ENCODE measurements around the gene KIF4A.

The KIF4A gene

GRCh38 chrX:70424801-70425200, 134.9 kb downstream of the KIF4A start:
- Histone ChIP-seq H3K4me3 (ENCODE audit: low read length) (no peak overlapping the region), H3K27me3 (ENCODE audit: insufficient read depth, low read length) (no peaks in the 10 kb centered on the region), H2AFZ (ENCODE audit: low read depth, low read length) (no peak overlapping the region), H3K36me3 (ENCODE audit: insufficient read depth, low read length) (peaks cover 11% of the 10 kb centered on the region), H3K9me3 (ENCODE audit: low read length) (no peaks in the 10 kb centered on the region), H3K4me1 (ENCODE audit: insufficient read depth, low read length) (peaks cover 35% of the 10 kb centered on the region)

DNA sequence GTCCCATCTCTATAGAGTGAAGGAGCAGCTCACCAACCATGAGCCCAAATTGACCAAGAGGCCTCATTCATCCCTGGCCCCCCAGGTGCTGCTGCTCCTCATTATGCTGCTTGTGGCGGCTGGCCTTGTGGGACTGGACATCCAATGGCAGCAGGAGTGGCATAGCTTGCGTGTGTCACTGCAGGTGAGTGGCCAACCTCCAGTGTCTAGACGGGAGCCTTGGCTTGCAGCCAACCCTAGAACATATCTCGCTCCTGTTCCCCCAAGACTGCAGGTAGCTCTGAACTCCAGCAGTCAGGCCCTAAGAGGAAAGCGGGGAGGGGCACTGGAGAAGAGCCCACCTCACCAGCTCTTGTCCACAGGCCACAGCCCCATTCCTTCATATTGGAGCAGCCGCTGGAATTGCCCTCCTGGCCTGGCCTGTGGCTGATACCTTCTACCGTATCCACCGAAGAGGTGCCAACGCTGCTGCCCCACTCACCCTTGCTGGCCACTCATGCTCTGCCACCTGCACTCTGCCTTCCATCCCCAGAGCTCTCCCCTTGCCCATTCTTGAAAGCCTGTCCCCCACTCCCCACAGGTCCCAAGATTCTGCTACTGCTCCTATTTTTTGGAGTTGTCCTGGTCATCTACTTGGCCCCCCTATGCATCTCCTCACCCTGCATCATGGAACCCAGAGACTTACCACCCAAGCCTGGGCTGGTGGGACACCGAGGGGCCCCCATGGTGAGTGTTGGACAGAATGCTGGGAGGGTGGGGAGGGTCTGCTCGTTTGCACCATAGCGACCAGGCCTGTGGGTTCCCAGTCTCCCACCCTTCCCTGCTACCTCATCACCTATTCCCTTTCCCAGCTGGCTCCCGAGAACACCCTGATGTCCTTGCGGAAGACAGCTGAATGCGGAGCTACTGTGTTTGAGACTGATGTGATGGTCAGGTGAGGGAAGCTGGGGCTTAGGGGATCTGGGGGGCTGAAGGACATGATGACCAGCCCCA, 136.7 kb downstream of the KIF4A start:
- H3K9me3 ChIP-seq (ENCODE audit: low read length): no peaks in the 10 kb centered on the region
- no peak overlapping the region for H2AFZ ChIP-seq (ENCODE audit: low read depth, low read length)
- H3K4me1 ChIP-seq (ENCODE audit: insufficient read depth, low read length): peaks cover 25% of the 10 kb centered on the region
- H3K27me3 ChIP-seq (ENCODE audit: insufficient read depth, low read length): no peaks in the 10 kb centered on the region
- peaks cover 11% of the 10 kb centered on the region for H3K36me3 ChIP-seq (ENCODE audit: insufficient read depth, low read length)
- no peak overlapping the region for H3K4me3 ChIP-seq (ENCODE audit: low read length)

DNA sequence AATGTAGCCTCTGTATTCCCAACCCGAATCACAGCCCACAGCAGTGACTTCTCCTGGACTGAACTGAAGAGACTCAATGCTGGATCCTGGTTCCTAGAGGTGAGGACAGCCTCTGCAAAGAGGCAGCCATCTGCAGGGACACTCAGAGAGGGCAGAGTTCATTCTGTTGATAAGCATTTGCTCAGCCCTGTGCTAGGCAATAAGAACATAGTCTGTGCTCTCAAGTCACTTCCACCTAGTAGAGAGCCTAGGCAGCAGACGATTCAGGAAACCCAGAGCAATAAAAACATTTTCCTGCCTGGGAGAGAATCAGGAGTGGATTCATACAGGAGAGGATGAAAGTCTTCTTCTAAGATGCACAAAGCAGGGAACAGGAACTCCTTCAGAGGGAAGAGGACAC, 137.5 kb downstream of the KIF4A start:
- Histone ChIP-seq H3K4me3 (ENCODE audit: low read length) (no peak overlapping the region), H3K27me3 (ENCODE audit: insufficient read depth, low read length) (no peaks in the 10 kb centered on the region), H3K36me3 (ENCODE audit: insufficient read depth, low read length) (peaks cover 11% of the 10 kb centered on the region), H2AFZ (ENCODE audit: low read depth, low read length) (no peak overlapping the region), H3K4me1 (ENCODE audit: insufficient read depth, low read length) (peaks cover 20% of the 10 kb centered on the region), H3K9me3 (ENCODE audit: low read length) (no peaks in the 10 kb centered on the region)

DNA sequence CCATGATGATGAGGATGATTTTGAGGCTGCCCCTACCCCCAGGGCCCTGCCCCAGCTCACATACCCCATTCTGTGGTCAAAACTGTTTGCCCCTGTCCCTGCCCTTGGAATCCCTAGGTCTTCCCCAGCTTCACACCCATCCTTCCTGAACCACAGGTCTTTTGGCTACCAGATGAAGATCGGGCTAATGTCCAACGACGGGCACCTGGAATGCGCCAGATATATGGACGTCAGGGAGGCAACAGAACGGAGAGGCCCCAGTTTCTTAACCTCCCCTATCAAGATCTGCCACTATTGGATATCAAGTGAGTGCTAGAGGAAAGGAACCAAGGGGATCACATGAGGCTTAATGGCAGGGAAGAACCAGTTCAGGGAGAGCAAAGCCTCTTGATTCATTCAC, 139.9 kb downstream of the KIF4A start:
- H3K36me3 ChIP-seq (ENCODE audit: insufficient read depth, low read length): peaks cover 11% of the 10 kb centered on the region
- H3K4me1 ChIP-seq (ENCODE audit: insufficient read depth, low read length): peaks cover 3% of the 10 kb centered on the region
- no peaks in the 10 kb centered on the region for H3K27me3 ChIP-seq (ENCODE audit: insufficient read depth, low read length)
- no peak overlapping the region for H3K4me3 ChIP-seq (ENCODE audit: low read length)
- H3K9me3 ChIP-seq (ENCODE audit: low read length): no peaks in the 10 kb centered on the region
- H2AFZ ChIP-seq (ENCODE audit: low read depth, low read length): no peak overlapping the region

DNA sequence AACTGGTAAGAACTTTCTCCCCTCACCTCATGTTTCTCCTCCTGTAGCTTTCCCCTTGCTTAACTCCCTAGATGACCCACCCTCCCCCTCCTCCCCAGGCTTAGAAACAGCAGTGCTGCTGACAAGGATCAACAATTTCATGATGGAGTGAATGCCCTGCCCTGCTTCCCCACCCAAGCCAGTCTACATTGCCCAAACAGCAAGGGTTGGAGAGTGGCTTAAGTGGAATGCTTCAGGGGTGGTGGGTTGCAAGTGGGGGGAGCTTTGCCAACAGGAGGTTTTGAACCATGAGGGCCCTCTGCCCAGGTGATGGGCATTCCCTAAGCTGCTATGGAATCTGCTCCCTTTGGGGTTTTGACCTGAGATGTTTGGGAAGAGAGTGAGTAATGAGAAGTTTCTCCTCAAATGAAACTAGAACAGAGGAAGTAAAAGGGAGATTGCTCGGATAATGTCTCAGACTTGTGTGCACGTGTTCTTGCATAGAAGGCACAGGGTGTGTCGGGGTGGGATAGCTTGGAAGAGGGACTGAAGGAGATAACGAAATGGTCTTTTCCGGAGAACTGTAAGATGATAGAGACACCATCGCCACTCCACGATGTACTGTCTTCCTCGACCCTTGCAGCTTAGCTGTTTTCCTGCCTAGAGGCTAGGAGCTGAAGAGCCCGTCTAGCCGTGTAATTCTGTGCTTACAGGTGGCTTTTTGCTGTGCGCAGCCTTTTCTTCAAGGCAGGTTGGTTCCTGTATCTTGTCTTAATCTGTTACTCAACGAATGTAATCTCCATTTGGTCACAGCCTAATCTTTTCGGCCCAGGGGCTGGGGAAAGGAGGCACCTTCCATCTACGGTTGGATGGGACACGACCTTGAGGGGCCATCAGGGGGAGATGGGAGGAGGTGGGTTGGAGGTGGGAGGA, 143.3 kb downstream of the KIF4A start:
- Histone ChIP-seq H3K36me3 (ENCODE audit: insufficient read depth, low read length) (no peaks in the 10 kb centered on the region), H3K4me3 (ENCODE audit: low read length) (no peak overlapping the region), H3K27me3 (ENCODE audit: insufficient read depth, low read length) (no peaks in the 10 kb centered on the region), H2AFZ (ENCODE audit: low read depth, low read length) (no peak overlapping the region), H3K4me1 (ENCODE audit: insufficient read depth, low read length) (peaks cover 17% of the 10 kb centered on the region), H3K9me3 (ENCODE audit: low read length) (no peaks in the 10 kb centered on the region)

DNA sequence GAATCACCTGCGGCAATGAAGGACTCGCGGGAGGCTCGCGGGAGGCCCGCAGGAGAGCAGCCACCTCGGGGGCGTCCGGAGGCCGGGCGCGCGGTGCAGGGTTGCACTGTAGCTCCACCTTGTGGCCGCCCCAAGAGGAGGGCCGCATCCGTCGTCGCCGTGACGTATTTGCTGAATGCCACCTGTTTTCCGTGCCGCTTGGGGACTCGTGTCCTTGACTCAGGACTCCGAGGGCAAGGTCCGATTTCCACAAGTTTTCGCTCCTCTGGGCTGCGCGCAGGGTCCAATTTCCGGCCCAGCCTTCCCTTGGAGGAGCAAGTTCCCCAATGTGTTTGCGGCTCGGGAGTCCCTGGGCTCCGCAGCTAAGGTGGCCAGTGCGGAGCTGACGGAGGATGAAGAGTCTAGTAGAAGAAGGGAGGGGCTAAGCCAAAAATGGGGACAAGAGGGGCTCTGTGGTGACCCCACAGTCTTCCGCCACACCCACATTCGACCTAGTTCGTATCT, 144.0 kb downstream of the KIF4A start:
- peaks cover 17% of the 10 kb centered on the region for H3K4me1 ChIP-seq (ENCODE audit: insufficient read depth, low read length)
- no peaks in the 10 kb centered on the region for H3K9me3 ChIP-seq (ENCODE audit: low read length)
- H2AFZ ChIP-seq (ENCODE audit: low read depth, low read length): no peak overlapping the region
- H3K27me3 ChIP-seq (ENCODE audit: insufficient read depth, low read length): no peaks in the 10 kb centered on the region
- no peaks in the 10 kb centered on the region for H3K36me3 ChIP-seq (ENCODE audit: insufficient read depth, low read length)
- H3K4me3 ChIP-seq (ENCODE audit: low read length): peak overlapping the region; percentile 54

DNA sequence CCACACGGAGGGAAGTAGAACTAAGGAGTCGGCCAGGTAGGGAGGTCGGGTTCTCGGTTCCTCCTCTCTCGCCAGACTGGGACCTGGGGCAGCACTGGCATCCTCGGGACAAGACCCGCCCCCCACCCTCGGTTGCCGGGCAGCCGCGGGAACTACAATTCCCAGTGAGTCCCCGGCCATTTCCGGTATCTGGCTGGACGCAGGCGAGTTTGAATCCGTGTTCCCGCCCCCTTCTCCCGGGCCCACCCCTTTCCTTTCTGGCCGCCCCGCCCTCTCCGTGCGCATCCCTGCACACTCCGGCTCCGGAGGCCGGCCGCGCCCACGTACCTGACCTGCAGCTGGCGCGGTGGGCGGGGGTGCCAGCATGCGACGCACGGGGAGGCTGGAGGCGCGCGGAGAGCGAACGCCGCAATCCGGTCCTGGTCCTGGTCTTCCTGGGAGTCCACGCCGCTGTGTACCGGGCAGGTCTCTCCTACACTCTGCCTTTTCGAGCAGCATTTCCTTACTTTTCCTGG, 144.5 kb downstream of the KIF4A start:
- Histone ChIP-seq H3K27me3 (ENCODE audit: insufficient read depth, low read length) (no peaks in the 10 kb centered on the region), H3K36me3 (ENCODE audit: insufficient read depth, low read length) (no peaks in the 10 kb centered on the region)

DNA sequence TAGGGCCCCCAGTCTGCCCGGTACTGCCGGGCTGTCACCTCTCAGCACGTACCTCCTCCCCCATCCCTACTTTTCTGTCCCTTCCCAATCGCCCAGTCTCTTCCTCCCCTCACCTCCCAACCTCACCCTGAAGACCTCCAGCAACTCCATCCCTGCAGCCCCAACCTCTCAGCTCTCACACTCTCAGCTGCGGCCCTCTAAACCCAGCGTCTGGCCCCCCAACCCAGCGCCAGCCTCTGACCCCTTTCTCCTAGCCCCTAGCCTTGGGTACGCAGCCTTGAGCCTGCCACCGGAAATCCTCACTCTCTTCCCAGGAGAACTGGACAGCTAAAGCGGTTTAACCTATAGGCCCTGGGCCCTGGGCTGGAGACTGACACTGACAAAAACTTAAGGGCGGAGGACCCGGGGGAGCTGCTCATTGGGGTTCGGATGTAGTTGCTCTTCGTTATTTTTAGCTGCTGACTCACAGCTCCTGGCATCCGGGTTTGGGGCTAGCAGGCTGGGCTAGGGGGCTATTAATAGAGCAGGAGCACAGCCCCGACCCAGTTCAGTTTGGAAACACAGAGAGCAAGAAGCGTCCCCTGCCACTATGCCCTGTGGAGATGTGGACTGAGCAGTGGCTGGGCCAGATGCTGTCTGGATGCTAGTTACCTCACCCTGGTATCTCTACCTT, 145.1 kb downstream of the KIF4A start:
- Histone ChIP-seq H3K9me3 (ENCODE audit: low read length) (no peaks in the 10 kb centered on the region), H3K36me3 (ENCODE audit: insufficient read depth, low read length) (no peaks in the 10 kb centered on the region), H3K4me3 (ENCODE audit: low read length) (peak overlapping the region; percentile 54), H3K27me3 (ENCODE audit: insufficient read depth, low read length) (no peaks in the 10 kb centered on the region), H3K4me1 (ENCODE audit: insufficient read depth, low read length) (peaks cover 17% of the 10 kb centered on the region), H2AFZ (ENCODE audit: low read depth, low read length) (no peak overlapping the region)

More for the DNA sequence above, 144.5 kb downstream of the KIF4A start:
- Histone ChIP-seq H3K4me1 (ENCODE audit: insufficient read depth, low read length) (peaks cover 17% of the 10 kb centered on the region), H3K4me3 (ENCODE audit: low read length) (peak overlapping the region; percentile 54), H3K9me3 (ENCODE audit: low read length) (no peaks in the 10 kb centered on the region), H2AFZ (ENCODE audit: low read depth, low read length) (no peak overlapping the region)

DNA sequence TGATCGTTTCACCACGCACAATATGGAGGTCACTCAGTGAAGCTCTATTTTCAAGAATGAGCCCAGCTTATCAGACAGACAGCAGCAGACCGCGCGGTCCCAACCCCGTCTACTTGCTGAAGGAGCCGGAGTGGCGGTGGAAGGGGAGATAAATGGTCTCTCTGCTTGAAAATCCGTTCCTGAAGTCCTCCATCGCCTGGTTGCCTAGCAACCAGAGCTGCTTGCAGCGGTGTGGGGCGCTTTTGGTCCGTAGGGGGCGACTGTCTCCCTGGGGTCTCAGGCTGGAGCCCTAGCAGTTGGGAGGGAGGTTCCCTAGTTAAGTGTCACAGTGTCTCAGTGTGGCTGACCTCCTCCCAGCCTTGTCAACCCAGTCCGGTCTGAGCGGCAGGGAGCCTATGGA, 146.4 kb downstream of the KIF4A start:
- Histone ChIP-seq H2AFZ (ENCODE audit: low read depth, low read length) (peak overlapping the region; percentile 2), H3K4me1 (ENCODE audit: insufficient read depth, low read length) (peaks cover 17% of the 10 kb centered on the region), H3K27me3 (ENCODE audit: insufficient read depth, low read length) (no peaks in the 10 kb centered on the region), H3K36me3 (ENCODE audit: insufficient read depth, low read length) (no peaks in the 10 kb centered on the region), H3K9me3 (ENCODE audit: low read length) (no peaks in the 10 kb centered on the region), H3K4me3 (ENCODE audit: low read length) (no peak overlapping the region)

GRCh38 chrX:70437011-70437410, 147.1 kb downstream of the KIF4A start:
- no peak overlapping the region for H3K4me3 ChIP-seq (ENCODE audit: low read length)
- H3K36me3 ChIP-seq (ENCODE audit: insufficient read depth, low read length): no peaks in the 10 kb centered on the region
- H3K9me3 ChIP-seq (ENCODE audit: low read length): no peaks in the 10 kb centered on the region
- H2AFZ ChIP-seq (ENCODE audit: low read depth, low read length): no peak overlapping the region
- H3K4me1 ChIP-seq (ENCODE audit: insufficient read depth, low read length): peaks cover 17% of the 10 kb centered on the region
- no peaks in the 10 kb centered on the region for H3K27me3 ChIP-seq (ENCODE audit: insufficient read depth, low read length)

DNA sequence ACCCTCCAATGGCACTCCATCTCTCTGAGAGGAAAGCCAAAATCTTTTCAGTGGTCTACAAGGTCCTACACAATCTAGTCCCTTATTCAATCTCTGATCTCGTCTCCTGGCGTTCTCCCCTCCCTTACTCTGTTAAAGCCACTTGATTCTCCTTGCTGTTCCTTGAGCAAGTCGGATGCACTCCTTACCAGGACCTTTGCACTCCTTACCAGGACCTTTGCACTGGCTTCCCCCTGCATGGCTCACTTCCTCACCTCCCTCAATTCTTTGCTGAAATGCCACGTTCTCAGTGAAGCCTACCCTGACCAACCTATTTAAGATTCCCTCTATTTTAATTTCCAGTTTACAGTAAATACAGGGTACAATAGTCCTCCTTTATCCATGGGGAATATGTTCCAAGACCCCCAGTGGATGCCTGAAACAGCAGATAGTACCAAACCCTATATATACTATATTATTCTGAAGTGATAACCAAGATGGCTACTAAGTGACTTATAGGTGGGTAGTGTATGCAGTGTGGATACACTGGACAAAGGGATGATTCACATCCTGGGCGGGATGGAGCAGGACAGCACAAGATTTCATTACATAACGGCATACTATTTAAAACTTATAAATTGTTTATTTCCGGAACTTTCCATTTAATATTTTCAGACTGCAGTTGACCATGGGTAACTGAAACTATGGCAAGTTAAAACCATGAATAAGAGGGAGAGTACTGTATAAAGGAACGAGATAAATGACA, 148.2 kb downstream of the KIF4A start:
- Histone ChIP-seq H3K9me3 (ENCODE audit: low read length) (no peaks in the 10 kb centered on the region), H2AFZ (ENCODE audit: low read depth, low read length) (no peak overlapping the region), H3K27me3 (ENCODE audit: insufficient read depth, low read length) (no peaks in the 10 kb centered on the region), H3K4me3 (ENCODE audit: low read length) (no peak overlapping the region), H3K36me3 (ENCODE audit: insufficient read depth, low read length) (no peaks in the 10 kb centered on the region), H3K4me1 (ENCODE audit: insufficient read depth, low read length) (peaks cover 17% of the 10 kb centered on the region)

DNA sequence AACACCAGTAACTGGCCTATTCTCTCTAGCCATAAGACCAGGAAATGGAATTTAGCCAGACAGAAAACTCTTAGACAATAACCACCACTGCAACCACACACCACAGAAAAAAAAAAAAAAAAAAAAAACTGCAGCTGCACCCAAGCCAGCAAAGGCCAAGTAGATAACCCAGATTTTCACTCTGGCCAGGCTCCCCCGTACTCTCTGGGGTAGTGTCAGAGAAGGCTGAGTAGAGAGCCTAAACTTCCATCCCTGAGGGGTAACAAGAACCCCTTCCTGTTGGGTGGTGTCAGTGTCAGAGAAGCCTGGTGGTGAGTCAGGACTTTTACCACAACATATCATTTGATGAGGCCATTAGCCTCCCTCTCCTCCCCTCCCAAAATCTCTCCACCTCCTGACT, 149.1 kb downstream of the KIF4A start:
- Histone ChIP-seq H3K27me3 (ENCODE audit: insufficient read depth, low read length) (no peaks in the 10 kb centered on the region), H2AFZ (ENCODE audit: low read depth, low read length) (no peak overlapping the region), H3K9me3 (ENCODE audit: low read length) (no peaks in the 10 kb centered on the region), H3K36me3 (ENCODE audit: insufficient read depth, low read length) (no peaks in the 10 kb centered on the region), H3K4me3 (ENCODE audit: low read length) (no peak overlapping the region), H3K4me1 (ENCODE audit: insufficient read depth, low read length) (peaks cover 17% of the 10 kb centered on the region)
